Fibroblast of lung (primary cell): ENCODE measurements around the gene GSK3A.

Source experiments
- EZH2 ChIP-seq: IDR thresholded peaks from 2 replicates; pipeline ENCODE4 v1.5.1; 2012; ENCODE audit warnings: low read length, control low read depth, mild to moderate bottlenecking; ENCODE audit errors: missing control alignments
- TF ChIP-seq, protein P1 (sequence below), 2 donors: IDR thresholded peaks in 1 of 2; conservative IDR thresholded peaks in 1 of 2; 1 replicate in 1 of 2; 2 replicates in 1 of 2; pipeline ENCODE4 v1.5.1; 2011 to 2012; ENCODE audit warnings: low read length in 2 of 2, control low read depth in 1 of 2, inconsistent platforms in 1 of 2, low read depth in 1 of 2, mild to moderate bottlenecking in 1 of 2

DNA sequence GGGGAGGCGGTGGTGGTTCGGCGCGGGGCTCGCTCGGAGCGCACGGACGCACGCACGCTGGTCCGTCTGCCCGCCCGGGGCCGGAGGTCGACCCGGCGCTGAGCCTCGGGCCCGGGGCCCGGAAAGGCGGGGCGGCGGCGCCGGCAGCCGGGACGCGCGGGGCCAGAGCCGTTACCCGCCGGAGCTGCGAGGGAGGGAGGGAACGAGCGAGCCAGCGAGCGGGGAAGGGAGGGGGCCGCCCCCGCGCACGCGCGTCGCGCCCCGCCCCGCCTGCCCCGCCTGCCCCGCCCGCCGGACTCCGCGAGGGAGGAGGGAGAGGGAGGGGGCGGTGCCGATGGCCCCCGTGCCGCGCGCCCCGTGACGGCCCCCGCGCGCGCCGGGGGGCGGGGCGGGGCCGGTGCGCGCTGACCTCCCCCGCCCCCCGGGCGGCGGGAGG is 41.7 kb upstream of the GSK3A start:
- TF ChIP-seq, protein P1, sequence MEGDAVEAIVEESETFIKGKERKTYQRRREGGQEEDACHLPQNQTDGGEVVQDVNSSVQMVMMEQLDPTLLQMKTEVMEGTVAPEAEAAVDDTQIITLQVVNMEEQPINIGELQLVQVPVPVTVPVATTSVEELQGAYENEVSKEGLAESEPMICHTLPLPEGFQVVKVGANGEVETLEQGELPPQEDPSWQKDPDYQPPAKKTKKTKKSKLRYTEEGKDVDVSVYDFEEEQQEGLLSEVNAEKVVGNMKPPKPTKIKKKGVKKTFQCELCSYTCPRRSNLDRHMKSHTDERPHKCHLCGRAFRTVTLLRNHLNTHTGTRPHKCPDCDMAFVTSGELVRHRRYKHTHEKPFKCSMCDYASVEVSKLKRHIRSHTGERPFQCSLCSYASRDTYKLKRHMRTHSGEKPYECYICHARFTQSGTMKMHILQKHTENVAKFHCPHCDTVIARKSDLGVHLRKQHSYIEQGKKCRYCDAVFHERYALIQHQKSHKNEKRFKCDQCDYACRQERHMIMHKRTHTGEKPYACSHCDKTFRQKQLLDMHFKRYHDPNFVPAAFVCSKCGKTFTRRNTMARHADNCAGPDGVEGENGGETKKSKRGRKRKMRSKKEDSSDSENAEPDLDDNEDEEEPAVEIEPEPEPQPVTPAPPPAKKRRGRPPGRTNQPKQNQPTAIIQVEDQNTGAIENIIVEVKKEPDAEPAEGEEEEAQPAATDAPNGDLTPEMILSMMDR (conservative IDR thresholded peaks at IDR 0.05 in 1 of 2, IDR thresholded peaks at IDR 0.05 in 1 of 2; ENCODE audit: low read depth in 1 of 2, low read length in 2 of 2): no peak
- TF ChIP-seq EZH2: no peak
